Measurements from ENCODE around the gene MACROD2.
A peak's percentile ranks its signal among the peaks of the same experiment; 100 is the strongest.

MACROD2 gene

DNA sequence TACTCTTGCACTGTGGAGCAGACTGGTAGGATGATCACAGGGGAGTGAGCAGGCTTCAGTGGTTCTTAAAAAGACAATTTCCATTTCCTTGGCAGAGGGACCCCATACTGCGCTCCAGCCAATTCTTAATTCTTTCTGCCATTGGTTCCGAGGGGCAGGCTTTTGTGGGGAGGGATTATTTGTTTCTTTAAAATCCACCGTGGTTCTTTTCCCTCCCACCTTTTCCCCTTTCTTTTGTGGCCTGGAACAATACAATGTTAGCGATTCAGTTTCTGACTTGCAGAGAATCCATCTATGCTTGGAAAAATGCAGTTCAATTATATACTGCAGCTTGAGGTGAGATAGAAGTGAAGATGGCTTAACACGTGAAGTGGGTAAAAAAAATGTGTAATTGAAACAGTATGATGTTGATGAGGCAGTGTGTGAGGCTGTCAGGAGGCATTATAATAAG, 721.1 kb downstream of the MACROD2 start:
- no peak for DNase-seq (ENCODE audit: extremely low spot score, insufficient read length, low read depth)

GRCh38 chr20:14717134-14717999, 722.1 kb downstream of the MACROD2 start:
- FAIRE-seq (peak; percentile 79), DNase-seq (ENCODE audit: extremely low spot score, insufficient read length, low read depth) (no peak)

More for the DNA sequence above, 721.1 kb downstream of the MACROD2 start:
- no peak for FAIRE-seq

GRCh38 chr20:14720251-14720650, 724.9 kb downstream of the MACROD2 start:
- DNase-seq (ENCODE audit: extremely low spot score, insufficient read length, low read depth) (no peak), FAIRE-seq (no peak)

GRCh38 chr20:14721926-14722452, 726.7 kb downstream of the MACROD2 start:
- no peak for FAIRE-seq

GRCh38 chr20:14723614-14724013, 728.3 kb downstream of the MACROD2 start:
- FAIRE-seq: no peak
- DNase-seq (ENCODE audit: extremely low spot score, insufficient read length, low read depth): no peak

More at GRCh38 chr20:14721926-14722452, 726.7 kb downstream of the MACROD2 start:
- no peak for DNase-seq (ENCODE audit: extremely low spot score, insufficient read length, low read depth)

DNA sequence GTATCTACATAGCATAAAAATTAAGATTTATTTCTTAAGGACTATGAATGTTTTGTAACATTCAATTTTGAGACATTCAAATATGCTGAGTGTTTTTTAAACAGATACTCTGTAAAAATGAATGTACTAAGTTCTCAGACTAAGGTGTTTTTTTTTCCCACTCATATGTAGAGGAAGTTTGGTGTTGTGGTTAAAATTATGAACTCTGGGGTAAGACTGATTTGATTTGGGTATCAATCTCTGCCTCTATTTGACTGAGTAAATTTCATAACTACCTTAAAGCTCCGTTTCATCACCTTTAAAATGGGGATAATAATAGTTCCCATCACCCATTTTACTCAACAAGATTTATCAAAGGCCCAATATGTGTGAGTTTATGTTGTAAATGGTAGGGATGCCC, 728.7 kb downstream of the MACROD2 start:
- DNase-seq (ENCODE audit: extremely low spot score, insufficient read length, low read depth) (no peak), FAIRE-seq (no peak)

GRCh38 chr20:14724468-14724867, 729.2 kb downstream of the MACROD2 start:
- no peak for DNase-seq (ENCODE audit: extremely low spot score, insufficient read length, low read depth)
- FAIRE-seq: peak; percentile 68

DNA sequence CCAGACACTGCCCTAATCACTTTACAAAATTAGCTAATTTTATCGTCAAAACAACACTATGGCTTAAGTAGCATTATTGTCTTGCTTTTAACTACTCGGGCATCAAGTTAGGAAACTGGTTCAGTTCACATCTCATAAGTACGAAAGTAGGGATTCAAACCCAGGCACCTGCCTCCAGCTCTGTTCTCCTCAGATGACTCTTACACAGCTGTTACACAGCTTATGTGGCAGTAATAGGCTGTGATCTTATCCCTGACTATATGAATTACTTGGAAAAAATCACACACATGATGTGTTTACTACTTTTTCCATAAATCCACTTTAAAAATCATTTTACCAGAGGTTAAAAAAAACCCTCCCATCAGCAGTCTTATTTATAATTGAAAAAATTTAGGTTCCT, 731.3 kb downstream of the MACROD2 start:
- FAIRE-seq (no peak), DNase-seq (ENCODE audit: extremely low spot score, insufficient read length, low read depth) (no peak)

- FAIRE-seq: no peak
- DNase-seq (ENCODE audit: extremely low spot score, insufficient read length, low read depth): no peak
Measured at GRCh38 chr20:14727485-14728150, 732.3 kb downstream of the MACROD2 start.

DNA sequence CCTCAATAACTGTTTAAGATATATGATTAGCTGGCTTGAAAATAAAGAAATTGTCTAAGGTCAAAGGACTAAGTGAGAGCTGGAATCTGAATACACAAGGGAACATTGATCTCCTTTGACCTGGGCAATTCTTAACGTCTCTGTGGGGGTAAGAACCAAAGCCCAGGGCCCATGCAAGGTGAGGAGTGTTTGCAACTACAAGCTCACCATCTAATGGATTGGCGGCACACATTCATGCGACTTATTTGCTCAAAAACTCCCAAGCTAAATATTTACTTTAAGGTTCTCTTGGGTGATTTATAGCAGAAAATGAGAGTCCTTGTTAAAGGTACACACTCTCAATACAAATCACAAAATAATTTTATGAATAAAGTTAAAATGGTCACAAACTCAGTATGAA, 734.1 kb downstream of the MACROD2 start:
- DNase-seq (ENCODE audit: extremely low spot score, insufficient read length, low read depth): no peak
- FAIRE-seq: no peak

GRCh38 chr20:14732343-14732742, 737.0 kb downstream of the MACROD2 start:
- DNase-seq (ENCODE audit: extremely low spot score, insufficient read length, low read depth) (no peak), FAIRE-seq (no peak)

GRCh38 chr20:14732996-14733395, 737.7 kb downstream of the MACROD2 start:
- FAIRE-seq (no peak), DNase-seq (ENCODE audit: extremely low spot score, insufficient read length, low read depth) (no peak)

DNA sequence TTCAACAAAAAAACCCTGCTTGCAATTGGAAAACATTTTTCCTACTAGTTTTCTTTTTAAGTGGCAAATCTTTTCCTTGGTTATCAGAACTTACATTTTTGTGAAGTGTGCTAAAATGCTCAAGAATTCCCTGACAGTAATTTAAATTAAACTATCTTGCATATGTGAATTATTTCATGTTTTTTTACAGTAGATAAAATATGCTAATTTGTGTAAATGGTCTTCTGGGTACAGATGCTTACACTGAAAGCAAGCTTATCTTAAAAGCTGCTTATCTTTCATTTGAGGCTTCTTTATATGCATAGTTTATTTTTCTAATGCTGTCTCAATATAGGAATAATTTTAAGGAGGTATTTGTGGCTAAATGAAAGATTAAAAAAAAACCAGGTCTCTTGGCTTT, 745.1 kb downstream of the MACROD2 start:
- no peak for DNase-seq (ENCODE audit: extremely low spot score, insufficient read length, low read depth)
- FAIRE-seq: no peak

- no peak for FAIRE-seq
Measured at GRCh38 chr20:14741616-14742015, 746.3 kb downstream of the MACROD2 start.

DNA sequence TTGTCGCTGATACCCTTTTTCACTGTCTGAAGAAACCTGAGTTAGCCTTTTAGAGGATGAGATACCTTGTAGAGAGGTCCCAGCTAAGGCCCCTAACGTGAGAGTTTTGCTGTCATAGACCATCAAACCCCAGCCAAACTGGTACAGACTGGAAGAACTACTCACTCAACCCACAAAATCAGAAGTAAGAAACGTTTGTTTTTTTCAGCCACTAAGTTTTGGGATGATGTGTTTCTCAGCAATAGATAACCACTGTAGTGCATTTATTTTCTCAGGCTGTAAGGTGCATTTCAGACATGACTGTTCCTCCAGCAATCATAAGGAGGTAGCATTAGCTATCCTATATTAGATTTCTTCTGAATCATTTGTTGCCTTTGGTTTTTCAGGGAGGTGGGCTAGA, 749.4 kb downstream of the MACROD2 start:
- FAIRE-seq (peak; percentile 42), DNase-seq (ENCODE audit: extremely low spot score, insufficient read length, low read depth) (no peak)

More at GRCh38 chr20:14741616-14742015, 746.3 kb downstream of the MACROD2 start:
- DNase-seq (ENCODE audit: extremely low spot score, insufficient read length, low read depth): no peak

GRCh38 chr20:14745830-14746229, 750.5 kb downstream of the MACROD2 start:
- FAIRE-seq (no peak), DNase-seq (ENCODE audit: extremely low spot score, insufficient read length, low read depth) (no peak)

GRCh38 chr20:14751191-14751590, 755.9 kb downstream of the MACROD2 start:
- no peak for DNase-seq (ENCODE audit: extremely low spot score, insufficient read length, low read depth)
- FAIRE-seq: no peak

- DNase-seq (ENCODE audit: extremely low spot score, insufficient read length, low read depth) (no peak), FAIRE-seq (no peak)
Measured at GRCh38 chr20:14757728-14758127, 762.4 kb downstream of the MACROD2 start.

GRCh38 chr20:14758356-14758755, 763.0 kb downstream of the MACROD2 start:
- no peak for DNase-seq (ENCODE audit: extremely low spot score, insufficient read length, low read depth)
- no peak for FAIRE-seq

GRCh38 chr20:14759979-14760378, 764.7 kb downstream of the MACROD2 start:
- FAIRE-seq: no peak
- no peak for DNase-seq (ENCODE audit: extremely low spot score, insufficient read length, low read depth)

GRCh38 chr20:14761903-14762302, 766.6 kb downstream of the MACROD2 start:
- FAIRE-seq: no peak

More at GRCh38 chr20:14761903-14762302, 766.6 kb downstream of the MACROD2 start:
- DNase-seq (ENCODE audit: extremely low spot score, insufficient read length, low read depth): no peak

Data from GM18507 (cell line).